Motor neuron (in vitro differentiated cells): Measurements from ENCODE around the gene PTMA. TPM values are rescaled to one million over a fixed set of nuclear protein-coding genes. Genes with fewer than 3 reads are reported as not detected.

Source experiments
- ATAC-seq, 8 experiments: fragments of 200-7000 bp; cut with Tn5 transposase; replicated peaks in 6 of 8; 2 replicates each; pipeline ENCODE4 v1.8.0; 2021; ENCODE audit warnings: mild to moderate bottlenecking in 8 of 8, moderate library complexity in 8 of 8
- H3K27ac ChIP-seq, 2 donors: fragments of 250-450 bp; sonication (Bioruptor Pico); 2 replicates each; pipeline ENCODE4 v1.9.0; 2021; ENCODE audit warnings: antibody characterized with exemption in 2 of 2, mild to moderate bottlenecking in 2 of 2, moderate library complexity in 1 of 2
- H3K4me1 ChIP-seq, 2 donors: fragments of 250-450 bp; sonication (Bioruptor Pico); replicated peaks in 1 of 2; 2 replicates each; pipeline ENCODE4 v1.6.1; 2021; ENCODE audit warnings: antibody characterized with exemption in 2 of 2, mild to moderate bottlenecking in 2 of 2, moderate library complexity in 1 of 2
- H3K4me3 ChIP-seq, 5 donors: fragments of 250-450 bp; sonication (Bioruptor Pico); 2 replicates each; pipeline ENCODE4 v1.9.0; 2021; ENCODE audit warnings: antibody characterized with exemption in 5 of 5, mild to moderate bottlenecking in 5 of 5, moderate library complexity in 4 of 5
- WGBS, 10 experiments: fragments of 450-650 bp; shearing (Covaris generic); methylation state at CpG; one replicate each; pipeline ENCODE4 v1.0.0; 2022; 5-methylcytosine and 5-hydroxymethylcytosine counted together
- in situ Hi-C, 9 experiments: fragments of 400-800 bp; cut with MboI; loops; one replicate each; pipeline ENCODE4 v1.15.0; 2021; ENCODE audit warnings: low sequenced_read_pairs in 9 of 9, low pct_unique_long_range_greater_than_20kb in 2 of 9; ENCODE audit not compliant: unreplicated experiment in 9 of 9
- total RNA-seq, 8 experiments: library from RNA; unstranded; fragments of 300-600 nt; gene quantifications; 2 replicates each; pipeline versions ENCODE4 v1.2.3 to v1.2.4, GENCODE V29; 2022

PTMA gene
- total RNA-seq, 8 experiments from 2014 or later, result 664 to 2,104 (median 1,514) TPM

DNA sequence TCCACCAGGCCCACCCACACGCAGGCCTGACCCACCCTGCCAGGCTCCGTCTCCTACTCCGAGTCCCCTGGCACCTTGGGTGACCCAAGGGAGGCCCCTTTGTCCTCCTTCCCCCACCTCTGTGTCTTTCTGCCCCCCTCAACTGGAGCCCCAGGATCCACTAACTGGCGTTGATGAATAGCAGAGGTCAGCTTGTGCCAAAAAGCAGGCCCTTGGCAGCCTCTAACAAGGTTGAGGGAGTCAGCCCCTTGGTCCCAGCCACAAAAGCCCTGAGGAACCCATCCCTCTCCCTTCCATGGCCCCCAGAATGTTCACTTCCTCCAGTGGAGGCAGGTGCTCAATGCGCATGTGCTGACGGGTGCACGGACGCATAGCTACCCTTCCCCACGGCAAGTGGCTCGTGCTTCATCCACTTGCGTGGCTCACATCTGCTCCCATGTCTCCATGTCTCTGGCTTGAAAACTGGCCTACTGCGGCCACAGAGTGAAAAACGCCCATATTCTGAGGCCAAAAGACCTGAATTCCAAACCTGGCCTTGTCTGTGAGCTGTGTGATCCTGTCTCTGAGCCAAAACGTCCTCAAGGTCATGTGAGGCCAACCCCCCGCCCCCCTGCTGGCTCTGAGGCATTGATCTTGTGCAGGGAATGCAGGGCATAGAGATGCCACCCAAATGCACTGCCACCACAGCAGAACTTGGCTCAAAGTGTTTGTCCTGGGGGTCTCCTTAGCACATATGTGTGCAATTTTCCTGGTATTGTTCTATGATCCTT, 19.0 kb upstream of the PTMA start:
- in situ Hi-C loops, result no loop called here
- Histone ChIP-seq H3K4me3 (no peak overlapping the region), H3K27ac (no peak overlapping the region), H3K4me1 (peaks cover 11 to 16% of the 10 kb centered on the region in 2 donors)
- ATAC-seq, result no peak
- WGBS, 10 experiments, result 56 to 87% (median 76%) methylated on average over 2 to 7 of the region's 15 CpGs; no CpG with 5 or more reads in 5 of the 10 experiments

DNA sequence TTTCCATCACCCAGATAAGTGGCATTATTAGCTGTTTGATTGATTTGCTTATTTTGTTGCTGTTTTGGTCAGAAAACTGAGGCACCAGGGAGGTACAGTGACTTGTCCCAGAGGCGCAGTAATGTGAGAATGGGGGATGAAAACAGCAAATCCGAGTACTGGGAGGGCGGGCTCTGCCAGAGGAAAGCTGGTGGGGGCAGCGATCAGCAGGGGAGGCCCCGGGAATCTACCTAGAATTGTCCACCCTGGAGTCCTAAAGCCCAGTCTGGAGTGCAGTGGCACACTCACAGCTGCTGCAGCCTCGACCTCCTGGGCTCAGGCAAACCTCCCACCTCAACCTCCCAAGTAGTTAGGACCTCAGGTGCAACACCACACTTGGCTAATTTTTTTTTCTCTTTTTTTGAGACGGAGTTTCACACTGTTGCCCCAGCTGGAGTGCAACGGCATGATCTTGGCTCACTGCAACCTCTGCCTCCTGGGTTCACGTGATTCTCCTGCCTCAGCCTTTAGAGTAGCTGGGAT, 17.0 kb upstream of the PTMA start:
- 47 to 100% (median 67%) methylated on average over 1 to 5 of the region's 9 CpGs; no CpG with 5 or more reads in 5 of the 10 experiments for WGBS, 10 experiments

DNA sequence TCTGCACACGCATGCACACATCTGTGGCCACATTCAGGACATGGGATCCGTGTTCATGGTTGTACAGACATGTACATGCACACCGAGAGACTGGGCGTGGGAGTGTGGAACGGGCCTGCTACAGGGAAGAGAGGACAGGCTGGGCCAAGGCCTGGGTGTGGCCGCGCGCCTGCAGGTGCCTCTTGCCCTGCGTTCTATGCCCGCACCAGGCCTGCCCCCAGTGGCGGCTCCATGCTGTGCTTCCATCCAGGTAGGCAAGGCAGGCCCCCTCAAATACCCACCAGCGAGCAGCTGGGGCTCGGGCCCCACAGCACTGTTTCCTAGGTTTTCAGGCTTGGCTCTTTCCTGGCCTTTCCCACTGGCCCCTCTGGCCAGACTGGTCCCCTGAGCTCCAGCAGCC, 15.5 kb upstream of the PTMA start:
- in situ Hi-C loops, result no loop called here
- WGBS, 10 experiments, result 72 to 90% methylated on average over 3 to 11 of the region's 13 CpGs; no CpG with 5 or more reads in 8 of the 10 experiments
- ATAC-seq, result no peak
- Histone ChIP-seq H3K4me1 (peaks cover 3 to 7% of the 10 kb centered on the region in 2 donors), H3K4me3 (no peak overlapping the region), H3K27ac (no peak overlapping the region)

More for the DNA sequence above, 17.0 kb upstream of the PTMA start:
- Histone ChIP-seq H3K27ac (no peak overlapping the region), H3K4me1 (peaks cover 11 to 16% of the 10 kb centered on the region in 2 donors), H3K4me3 (no peak overlapping the region)
- in situ Hi-C loops, result no loop called here
- ATAC-seq, result no peak

DNA sequence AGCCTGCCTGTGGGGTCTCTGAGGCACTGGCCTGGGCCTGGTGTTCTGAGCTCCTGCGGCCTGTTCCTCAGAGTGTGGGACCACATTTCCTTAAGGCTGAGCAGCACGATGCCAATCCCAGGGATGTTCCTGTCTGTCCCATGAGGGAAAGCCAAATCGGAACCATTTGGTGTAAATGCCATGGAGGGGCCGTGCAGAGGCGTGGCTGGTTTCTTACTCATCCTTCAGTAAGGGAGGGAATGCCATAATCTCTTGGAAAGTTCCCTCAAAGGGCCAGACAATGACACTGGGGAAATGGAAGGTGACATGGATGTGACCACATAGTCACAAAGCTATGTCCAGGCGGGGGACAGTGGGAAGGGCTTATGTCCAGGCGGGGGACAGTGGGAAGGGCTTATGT, 14.4 kb upstream of the PTMA start:
- Histone ChIP-seq H3K4me3 (no peak overlapping the region), H3K27ac (no peak overlapping the region), H3K4me1 (peaks cover 0 to 2% of the 10 kb centered on the region in 2 donors)
- 0 to 90% (median 49%) methylated on average over 1 to 2 of the region's 7 CpGs; no CpG with 5 or more reads in 6 of the 10 experiments for WGBS, 10 experiments
- in situ Hi-C loops, result no loop called here
- ATAC-seq, result no peak

DNA sequence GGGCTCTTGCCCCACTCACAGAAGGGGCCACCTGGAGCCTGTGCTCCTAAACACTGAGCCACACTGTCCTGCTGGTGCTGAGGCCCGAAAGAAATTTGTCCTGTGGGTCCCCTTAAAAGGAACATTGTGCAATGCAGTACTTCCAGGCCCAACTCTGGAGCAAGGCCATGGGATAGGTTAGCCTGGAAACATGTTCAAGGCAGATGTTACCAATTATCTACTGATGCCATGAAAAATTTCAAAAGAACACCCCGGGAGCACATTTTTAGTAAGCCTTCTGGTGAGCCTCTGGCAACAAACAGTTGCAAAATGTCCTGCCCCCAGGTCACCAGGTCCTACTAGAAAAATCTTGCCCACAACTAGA, 12.3 kb upstream of the PTMA start:
- Histone ChIP-seq H3K27ac (no peak overlapping the region), H3K4me1 (no peaks in the 10 kb centered on the region), H3K4me3 (no peak overlapping the region)
- in situ Hi-C loops, result no loop called here
- 0 to 80% (median 73%) methylated on average over 1 to 2 of the region's 2 CpGs; no CpG with 5 or more reads in 4 of the 10 experiments for WGBS, 10 experiments
- ATAC-seq, result peak in 3 of 8 experiments; percentile 57 to 75 (median 61)

DNA sequence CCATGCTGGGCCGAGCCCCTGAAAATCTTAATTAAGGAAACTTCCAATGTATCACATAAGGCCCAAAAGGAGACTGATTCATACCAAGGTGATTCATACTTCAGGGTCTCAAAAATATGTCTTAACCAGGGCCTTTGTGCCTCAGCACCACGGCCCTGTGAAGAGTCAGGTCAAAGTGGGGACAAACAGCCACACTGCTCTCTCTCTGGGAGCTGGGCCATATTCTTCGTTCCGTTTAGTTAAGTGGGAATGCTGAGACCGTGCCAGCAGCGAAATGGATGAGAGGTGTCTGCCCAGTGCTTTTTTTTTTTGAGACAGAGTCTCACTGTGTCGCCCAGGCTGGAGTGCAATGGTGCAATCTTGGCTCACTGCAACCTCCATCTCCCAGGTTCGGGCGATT, 9.3 kb upstream of the PTMA start:
- H3K4me1 ChIP-seq, result no peaks in the 10 kb centered on the region
- no peak overlapping the region for H3K27ac ChIP-seq
- in situ Hi-C loops, result no loop called here
- WGBS, 10 experiments, result 60 to 100% (median 94%) methylated on average over 1 to 8 of the region's 9 CpGs; no CpG with 5 or more reads in 6 of the 10 experiments
- no peak overlapping the region for H3K4me3 ChIP-seq
- ATAC-seq, result no peak

DNA sequence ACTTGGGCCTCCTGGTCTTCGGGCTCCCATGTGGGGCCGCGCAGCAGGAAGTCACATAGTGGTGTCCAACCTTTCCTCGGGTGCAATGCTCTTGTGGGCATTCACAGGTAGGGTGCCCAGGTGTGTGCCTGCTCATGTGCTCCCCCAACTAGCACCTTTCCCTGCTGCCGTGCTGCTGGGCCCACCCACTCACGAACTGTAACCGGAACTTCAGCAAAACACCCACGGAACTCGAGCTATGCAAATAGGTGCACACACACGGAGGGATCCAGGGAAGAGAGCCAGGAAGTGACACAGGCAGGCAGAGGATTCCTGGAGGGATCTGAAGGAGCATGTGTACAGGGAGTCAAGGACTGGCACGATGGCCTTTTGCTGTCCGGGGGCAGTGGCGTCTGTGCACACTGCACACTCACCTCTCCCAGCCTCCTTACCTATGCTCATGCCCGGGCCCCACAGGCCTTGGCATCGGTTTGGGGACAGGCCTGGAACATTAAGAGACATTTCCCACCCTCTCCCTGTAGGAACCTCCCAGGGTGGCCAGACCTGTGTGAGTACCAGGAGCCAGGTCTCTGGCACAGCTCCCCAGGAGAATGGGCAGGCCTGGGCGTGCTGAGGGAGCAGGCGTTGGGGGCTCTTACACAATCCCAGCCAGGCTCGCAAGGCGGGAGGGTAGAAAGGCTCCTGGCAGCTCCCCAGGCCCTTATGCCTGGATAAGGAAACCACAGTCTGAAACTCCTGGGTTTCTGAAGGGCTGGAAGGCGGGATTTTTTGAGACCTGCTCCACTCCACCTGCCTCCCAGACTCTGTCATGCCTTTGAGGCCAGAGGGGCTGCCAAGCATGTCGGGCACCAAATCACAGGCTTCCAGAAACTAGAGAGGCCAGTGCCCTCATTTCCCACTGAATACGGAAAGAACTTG, 6.6 kb upstream of the PTMA start:
- Histone ChIP-seq H3K4me1 (peaks cover 5 to 6% of the 10 kb centered on the region in 2 donors), H3K4me3 (no peak overlapping the region), H3K27ac (no peak overlapping the region)
- in situ Hi-C loops, result loop anchor here in 2 of 9 experiments (25.0 kb wide), 2 partner anchors 89 to 189 kb away; no protein-coding TSS in a partner anchor
- WGBS, 10 experiments, result 40 to 75% (median 60%) methylated on average over 1 to 10 of the region's 22 CpGs; no CpG with 5 or more reads in 1 of the 10 experiments
- peak in 1 of 8 experiments; percentile 5 for ATAC-seq

DNA sequence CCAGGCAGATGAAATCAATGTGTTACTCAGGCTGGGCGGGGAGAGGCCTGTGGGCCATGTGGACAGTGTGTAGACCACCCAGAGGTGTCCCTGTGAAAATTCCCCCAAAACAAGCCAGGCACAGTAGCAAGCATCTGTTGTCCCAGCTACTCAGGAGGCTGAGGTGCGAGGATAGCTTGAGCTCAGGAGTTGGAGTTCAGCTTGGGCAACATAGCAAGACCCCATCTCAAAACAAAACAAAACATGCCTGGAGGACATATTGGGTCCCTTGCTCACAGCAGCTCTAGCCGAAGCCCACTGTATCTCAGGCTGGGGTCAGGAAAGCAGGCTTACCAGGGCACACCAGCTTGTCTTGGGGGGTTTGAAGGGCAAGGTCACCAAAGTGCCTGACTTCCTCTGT, 4.3 kb upstream of the PTMA start:
- Histone ChIP-seq H3K27ac (no peak overlapping the region), H3K4me1 (peaks cover 5 to 6% of the 10 kb centered on the region in 2 donors), H3K4me3 (no peak overlapping the region)
- WGBS, 10 experiments, result 50 to 100% (median 94%) methylated on average over 1 to 3 of the region's 3 CpGs; no CpG with 5 or more reads in 4 of the 10 experiments
- ATAC-seq, result no peak
- in situ Hi-C loops, result loop anchor here in 2 of 9 experiments (25.0 kb wide), 2 partner anchors 92 to 192 kb away; no protein-coding TSS in a partner anchor

DNA sequence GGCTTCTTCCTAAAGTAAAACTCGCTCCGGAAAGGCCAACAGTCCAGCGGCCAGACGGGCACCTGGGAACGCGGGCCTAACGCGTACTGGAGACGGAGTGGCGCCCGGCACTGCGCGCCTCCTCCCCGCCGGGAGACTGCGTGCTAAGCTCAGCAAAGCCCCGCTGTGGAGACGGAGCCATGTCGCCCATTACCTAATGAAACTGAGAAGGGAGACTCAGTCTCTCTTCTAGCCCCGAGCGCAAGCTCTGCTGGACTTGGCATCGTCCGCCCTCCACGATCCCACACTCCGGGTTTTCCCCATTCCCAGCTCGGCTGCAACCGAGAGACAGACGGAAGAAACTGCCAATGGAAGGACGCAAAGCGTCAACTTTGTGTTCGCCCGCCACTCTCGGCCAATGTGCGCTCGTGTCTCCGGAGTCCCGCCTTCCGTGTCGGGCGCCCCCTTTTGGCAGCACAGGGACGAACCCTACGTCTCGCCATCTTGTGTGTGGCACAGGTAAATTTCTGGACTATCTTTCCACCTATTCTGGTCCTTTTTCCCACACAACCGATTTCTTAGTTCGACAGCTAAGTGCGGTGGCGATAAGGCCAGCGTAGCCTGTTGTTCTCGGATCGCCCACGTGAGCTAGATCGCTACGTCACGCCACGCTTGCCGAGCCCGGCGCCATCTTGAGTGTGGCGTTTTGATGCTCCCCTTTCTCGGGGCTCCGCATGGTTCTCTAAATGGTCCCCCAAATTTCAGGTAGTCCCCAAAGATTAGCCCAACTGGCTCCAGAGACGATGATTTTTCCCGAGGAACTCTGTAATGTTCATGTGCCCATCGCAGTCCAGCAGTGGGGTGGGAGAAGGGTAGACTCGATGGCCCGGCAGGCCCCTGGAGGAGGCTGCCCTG, 1.3 kb upstream of the PTMA start:
- ATAC-seq, result peak; percentile 33 to 59 (median 46)
- in situ Hi-C loops, result loop anchor here in 2 of 9 experiments (25.0 kb wide), 2 partner anchors 95 to 195 kb away; no protein-coding TSS in a partner anchor
- WGBS, 10 experiments, result 0 to 3% (median 1%) methylated on average over 1 to 43 of the region's 66 CpGs; no CpG with 5 or more reads in 3 of the 10 experiments
- peak overlapping the region; percentile 98 to 100 for H3K27ac ChIP-seq
- peaks cover 5 to 12% of the 10 kb centered on the region in 2 donors for H3K4me1 ChIP-seq
- H3K4me3 ChIP-seq, result peak overlapping the region; percentile 47 to 88 (median 53)

DNA sequence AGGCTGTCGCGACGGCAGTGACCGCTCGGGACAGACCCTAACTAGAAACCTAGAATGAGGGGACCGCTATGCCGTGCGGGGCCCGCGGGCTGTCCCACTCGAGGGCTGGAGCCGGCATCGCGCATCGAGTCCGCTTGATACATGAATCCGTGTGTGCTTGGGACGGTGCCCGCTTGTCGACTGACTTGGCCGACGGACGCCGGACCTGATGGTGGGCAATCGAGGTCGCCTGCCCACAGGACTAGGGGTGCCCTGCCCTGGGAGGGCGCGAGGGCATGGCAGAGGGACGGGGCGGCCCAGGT, 749 bp upstream of the PTMA start:
- in situ Hi-C loops, result loop anchor here in 2 of 9 experiments (25.0 kb wide), 2 partner anchors 95 to 195 kb away; no protein-coding TSS in a partner anchor
- H3K27ac ChIP-seq, result peak overlapping the region; percentile 98 to 100
- peak in 1 of 8 experiments; percentile 1 for ATAC-seq
- 0 to 40% (median 4%) methylated on average over 4 to 16 of the region's 30 CpGs; no CpG with 5 or more reads in 5 of the 10 experiments for WGBS, 10 experiments
- H3K4me1 ChIP-seq, result peaks cover 5 to 12% of the 10 kb centered on the region in 2 donors
- peak overlapping the region; percentile 47 to 88 (median 53) for H3K4me3 ChIP-seq

DNA sequence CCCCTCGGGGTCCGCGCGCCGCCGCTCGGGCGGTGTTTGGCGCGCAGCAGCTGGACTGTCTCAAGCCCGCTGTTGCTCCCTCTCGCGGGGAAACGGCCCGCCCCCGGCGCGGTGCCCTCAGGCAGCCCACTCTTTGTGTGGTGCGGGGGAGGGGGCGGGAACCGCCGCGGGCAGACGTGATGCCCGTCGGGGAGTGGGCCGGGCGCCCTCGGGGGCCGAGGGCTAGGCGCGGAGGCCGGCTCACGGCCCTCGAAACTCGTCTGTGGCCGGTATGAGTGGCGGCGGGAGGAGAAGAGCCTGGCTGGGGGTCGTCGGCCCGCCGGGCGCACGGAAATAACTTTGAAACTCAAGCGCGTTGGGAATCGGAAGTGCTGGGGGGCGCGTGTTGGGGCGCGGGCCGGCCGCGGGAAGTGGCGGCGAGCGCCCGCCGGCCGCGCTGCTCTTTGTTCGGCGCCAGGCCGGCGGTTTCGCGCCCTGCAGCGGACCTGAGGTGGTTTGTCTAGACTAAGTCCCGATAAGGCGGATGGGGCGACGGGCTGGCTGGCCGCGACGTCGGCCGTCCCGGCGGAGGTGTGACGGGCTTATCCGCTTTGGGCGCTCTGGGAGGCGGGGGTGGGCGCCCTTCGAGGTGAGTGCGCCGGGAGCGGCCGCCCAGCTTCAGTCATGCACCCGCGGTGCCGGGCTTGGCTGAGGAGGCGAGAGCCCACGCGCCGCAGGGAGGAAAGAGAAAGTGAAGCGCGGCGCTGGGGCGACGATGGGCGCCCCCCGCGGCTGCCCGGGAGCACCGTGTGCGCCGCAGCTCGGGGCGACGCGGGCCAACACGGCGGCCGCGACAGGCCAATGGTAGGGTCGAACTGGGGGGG, 679 bp downstream of the PTMA start:
- Histone ChIP-seq H3K4me3 (peak overlapping the region; percentile 70 to 94 (median 87)), H3K27ac (peak overlapping the region; percentile 93 to 95), H3K4me1 (peaks cover 8 to 15% of the 10 kb centered on the region in 2 donors)
- WGBS, 10 experiments, result 0% methylated on average over 1 to 6 of the region's 118 CpGs; no CpG with 5 or more reads in 8 of the 10 experiments
- in situ Hi-C loops, result loop anchor here in 2 of 9 experiments (25.0 kb wide), 2 partner anchors 97 to 197 kb away; no protein-coding TSS in a partner anchor
- ATAC-seq, result peak in 1 of 8 experiments; percentile 0
